Measurements from ENCODE around the gene NSMF. TPM values are rescaled to one million over a fixed set of nuclear protein-coding genes. Genes with fewer than 3 reads are reported as not detected.

Gene NSMF
- total RNA-seq, 1 experiment from 2014 or later, result 36.4 TPM

- H3K9me2 ChIP-seq (replicated peaks; ENCODE audit: insufficient read depth, low read length), result no peaks in the 10 kb centered on the region
- no peak for DNase-seq
- H4K20me1 ChIP-seq (ENCODE audit: insufficient read depth, low read depth, low read length), result no peaks in the 10 kb centered on the region
- no peak overlapping the region for H2AFZ ChIP-seq (ENCODE audit: low read length)
- no peaks in the 10 kb centered on the region for H3K79me2 ChIP-seq (ENCODE audit: low read length)
- no peaks in the 10 kb centered on the region; the same call in 1 of the 2 replicates for H3K9me3 ChIP-seq (ENCODE audit: low read length)
- H3K27ac ChIP-seq (ENCODE audit: low read length), result no peak overlapping the region
- H3K4me1 ChIP-seq (ENCODE audit: low read length), result no peaks in the 10 kb centered on the region
- no peaks in the 10 kb centered on the region for H3K36me3 ChIP-seq (ENCODE audit: insufficient read depth, low read length)
- no peaks in the 10 kb centered on the region for H3K27me3 ChIP-seq (ENCODE audit: low read length)
- H3K4me2 ChIP-seq (ENCODE audit: low read depth, low read length, poor library complexity, severe bottlenecking), result no peak overlapping the region
- no peak overlapping the region for H3K4me3 ChIP-seq (ENCODE audit: low read length)
- no peak overlapping the region for H3K9ac ChIP-seq (ENCODE audit: low read length)
These were observed 35.0 kb upstream of the NSMF start for GRCh38 chr9:137494104-137494544.

DNA sequence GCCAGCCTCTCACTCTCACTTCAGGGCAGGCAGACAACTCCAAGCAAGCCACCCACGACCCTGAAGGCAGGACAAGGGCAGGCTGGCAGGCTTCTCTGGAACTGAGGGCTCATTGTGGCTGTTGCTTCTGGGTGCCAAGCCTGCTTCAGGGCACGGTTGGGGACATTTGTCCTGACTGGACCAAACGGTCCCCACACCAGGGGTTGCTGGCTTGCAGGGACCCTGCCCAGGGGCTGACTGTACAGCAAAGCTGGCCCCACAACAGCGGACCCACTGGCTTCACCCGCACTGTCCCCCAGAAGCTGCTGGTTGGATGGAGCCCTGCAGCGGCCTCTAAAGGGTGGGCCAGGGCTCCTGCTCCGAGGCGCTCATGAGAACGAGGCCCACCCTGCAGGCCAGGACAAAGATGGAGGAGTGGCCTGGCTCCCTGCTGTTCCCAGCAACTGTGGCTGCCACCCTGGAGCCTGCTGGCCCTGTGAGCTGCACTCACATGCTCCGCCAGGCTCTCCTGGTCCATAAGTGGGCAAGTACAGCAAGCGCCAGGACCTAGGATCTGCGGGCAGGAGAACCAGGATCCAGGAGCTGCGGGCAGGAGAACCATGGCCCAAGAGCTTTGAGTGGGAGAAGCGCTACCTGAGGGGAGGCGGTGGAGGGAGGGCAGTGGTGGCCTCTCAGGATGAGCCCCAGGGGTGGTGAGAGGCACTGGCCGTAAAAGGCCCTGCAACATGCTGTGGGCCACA lies 34.4 kb upstream of the NSMF start:
- H3K9me2 ChIP-seq (replicated peaks; ENCODE audit: insufficient read depth, low read length), result no peaks in the 10 kb centered on the region
- no peak overlapping the region for H3K27ac ChIP-seq (ENCODE audit: low read length)
- H3K36me3 ChIP-seq (ENCODE audit: insufficient read depth, low read length), result no peaks in the 10 kb centered on the region
- no peaks in the 10 kb centered on the region for H3K27me3 ChIP-seq (ENCODE audit: low read length)
- no peak overlapping the region for H3K9ac ChIP-seq (ENCODE audit: low read length)
- no peaks in the 10 kb centered on the region for H3K79me2 ChIP-seq (ENCODE audit: low read length)
- H3K4me1 ChIP-seq (ENCODE audit: low read length), result no peaks in the 10 kb centered on the region
- H3K9me3 ChIP-seq (ENCODE audit: low read length), result no peaks in the 10 kb centered on the region; the same call in 1 of the 2 replicates
- no peak overlapping the region for H3K4me2 ChIP-seq (ENCODE audit: low read depth, low read length, poor library complexity, severe bottlenecking)
- H2AFZ ChIP-seq (ENCODE audit: low read length), result no peak overlapping the region
- no peaks in the 10 kb centered on the region for H4K20me1 ChIP-seq (ENCODE audit: insufficient read depth, low read depth, low read length)
- H3K4me3 ChIP-seq (ENCODE audit: low read length), result no peak overlapping the region
- no peak for DNase-seq

GRCh38 chr9:137492464-137493363 lies 33.6 kb upstream of the NSMF start:
- Histone ChIP-seq H3K79me2 (ENCODE audit: low read length) (no peaks in the 10 kb centered on the region), H4K20me1 (ENCODE audit: insufficient read depth, low read depth, low read length) (no peaks in the 10 kb centered on the region), H3K36me3 (ENCODE audit: insufficient read depth, low read length) (no peaks in the 10 kb centered on the region), H3K27me3 (ENCODE audit: low read length) (no peaks in the 10 kb centered on the region), H3K4me1 (ENCODE audit: low read length) (no peaks in the 10 kb centered on the region), H3K9ac (ENCODE audit: low read length) (no peak overlapping the region), H3K4me3 (ENCODE audit: low read length) (no peak overlapping the region), H3K9me2 (replicated peaks; ENCODE audit: insufficient read depth, low read length) (no peaks in the 10 kb centered on the region), H3K9me3 (ENCODE audit: low read length) (no peaks in the 10 kb centered on the region; the same call in 1 of the 2 replicates), H3K4me2 (ENCODE audit: low read depth, low read length, poor library complexity, severe bottlenecking) (no peak overlapping the region), H3K27ac (ENCODE audit: low read length) (no peak overlapping the region), H2AFZ (ENCODE audit: low read length) (no peak overlapping the region)
- peak; percentile 95 for DNase-seq

DNA sequence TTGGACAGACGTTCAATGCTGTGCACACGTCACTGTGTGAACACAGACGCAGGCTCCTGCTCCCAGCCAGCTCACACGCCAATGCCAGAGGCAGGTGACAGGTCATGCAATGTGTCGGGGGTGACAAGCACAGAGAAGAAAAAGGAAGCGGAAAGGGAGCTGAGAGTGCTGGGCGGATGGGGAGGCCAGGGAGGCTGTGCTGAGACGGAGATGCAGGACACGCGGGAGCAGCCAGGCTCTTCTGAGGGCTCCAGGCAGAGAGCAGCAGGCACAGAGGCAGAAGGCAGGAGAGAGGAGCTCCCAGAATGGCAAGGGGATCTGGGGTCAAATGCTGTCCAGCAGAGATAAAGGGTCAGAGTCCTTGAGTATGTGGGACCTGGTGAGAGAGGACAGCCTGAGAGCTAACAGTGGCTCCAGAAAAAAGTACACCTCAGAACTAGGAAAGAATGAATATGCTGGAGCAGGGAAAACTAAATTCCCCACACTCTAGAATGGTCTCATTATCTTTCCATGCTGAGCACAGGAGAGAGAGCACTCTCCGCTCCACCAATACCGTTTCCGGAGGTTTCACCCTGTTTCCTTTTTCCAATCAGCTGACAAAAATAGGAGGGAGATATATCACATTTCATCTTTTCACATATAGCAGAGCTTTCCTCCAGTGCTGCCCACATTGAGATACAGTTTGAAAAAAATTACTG lies 32.8 kb upstream of the NSMF start:
- Histone ChIP-seq H2AFZ (ENCODE audit: low read length) (no peak overlapping the region), H3K4me1 (ENCODE audit: low read length) (no peaks in the 10 kb centered on the region), H3K79me2 (ENCODE audit: low read length) (no peaks in the 10 kb centered on the region), H3K27ac (ENCODE audit: low read length) (no peak overlapping the region), H3K36me3 (ENCODE audit: insufficient read depth, low read length) (no peaks in the 10 kb centered on the region), H3K9me3 (ENCODE audit: low read length) (no peaks in the 10 kb centered on the region; the same call in 1 of the 2 replicates), H4K20me1 (ENCODE audit: insufficient read depth, low read depth, low read length) (no peaks in the 10 kb centered on the region), H3K9ac (ENCODE audit: low read length) (no peak overlapping the region), H3K4me2 (ENCODE audit: low read depth, low read length, poor library complexity, severe bottlenecking) (no peak overlapping the region), H3K9me2 (replicated peaks; ENCODE audit: insufficient read depth, low read length) (no peaks in the 10 kb centered on the region), H3K27me3 (ENCODE audit: low read length) (no peaks in the 10 kb centered on the region), H3K4me3 (ENCODE audit: low read length) (no peak overlapping the region)
- DNase-seq, result no peak

DNA sequence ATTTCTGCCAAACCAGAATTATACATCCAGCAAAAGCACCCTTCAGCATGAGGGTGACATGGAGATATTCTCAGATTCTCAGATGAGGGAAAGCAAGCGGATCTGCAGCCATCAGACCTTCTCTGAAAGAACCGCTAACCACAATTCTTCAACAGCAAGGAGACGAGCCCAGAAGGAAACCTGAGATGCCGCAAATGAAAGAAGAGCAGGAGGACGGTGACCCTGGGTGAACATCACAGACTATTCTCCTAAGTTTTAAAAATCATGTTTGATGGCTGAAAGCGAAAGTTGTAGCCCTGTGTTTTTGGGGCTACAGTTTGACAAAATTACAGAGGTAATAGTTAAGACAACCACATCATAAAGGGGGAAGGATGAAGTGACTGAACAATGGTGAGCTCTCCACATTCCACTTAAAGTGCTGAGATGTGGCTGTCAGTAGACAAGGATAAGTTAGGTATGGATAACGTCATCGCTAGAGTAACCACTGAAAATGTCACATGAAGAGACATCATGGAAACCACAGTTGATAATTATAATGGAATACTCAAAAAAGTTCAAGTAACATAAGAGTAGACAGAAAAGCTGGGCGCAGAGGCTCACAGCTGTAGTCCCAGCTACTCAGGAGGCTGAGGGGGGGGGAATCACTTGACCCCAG lies 31.5 kb upstream of the NSMF start:
- Histone ChIP-seq H3K4me2 (ENCODE audit: low read depth, low read length, poor library complexity, severe bottlenecking) (no peak overlapping the region), H3K4me1 (ENCODE audit: low read length) (no peaks in the 10 kb centered on the region), H3K9me2 (replicated peaks; ENCODE audit: insufficient read depth, low read length) (no peaks in the 10 kb centered on the region), H3K27ac (ENCODE audit: low read length) (no peak overlapping the region), H3K9ac (ENCODE audit: low read length) (no peak overlapping the region), H3K9me3 (ENCODE audit: low read length) (no peaks in the 10 kb centered on the region; the same call in 1 of the 2 replicates), H3K4me3 (ENCODE audit: low read length) (no peak overlapping the region), H3K79me2 (ENCODE audit: low read length) (no peaks in the 10 kb centered on the region), H4K20me1 (ENCODE audit: insufficient read depth, low read depth, low read length) (no peaks in the 10 kb centered on the region), H3K27me3 (ENCODE audit: low read length) (no peaks in the 10 kb centered on the region), H2AFZ (ENCODE audit: low read length) (no peak overlapping the region), H3K36me3 (ENCODE audit: insufficient read depth, low read length) (no peaks in the 10 kb centered on the region)
- DNase-seq, result no peak

- H3K9me3 ChIP-seq (ENCODE audit: low read length), result no peaks in the 10 kb centered on the region; the same call in 1 of the 2 replicates
- H2AFZ ChIP-seq (ENCODE audit: low read length), result no peak overlapping the region
- DNase-seq, result no peak
- H3K27ac ChIP-seq (ENCODE audit: low read length), result no peak overlapping the region
- no peaks in the 10 kb centered on the region for H3K79me2 ChIP-seq (ENCODE audit: low read length)
- no peak overlapping the region for H3K9ac ChIP-seq (ENCODE audit: low read length)
- H3K9me2 ChIP-seq (replicated peaks; ENCODE audit: insufficient read depth, low read length), result no peaks in the 10 kb centered on the region
- no peak overlapping the region for H3K4me3 ChIP-seq (ENCODE audit: low read length)
- no peak overlapping the region for H3K4me2 ChIP-seq (ENCODE audit: low read depth, low read length, poor library complexity, severe bottlenecking)
- H3K4me1 ChIP-seq (ENCODE audit: low read length), result no peaks in the 10 kb centered on the region
- no peaks in the 10 kb centered on the region for H3K27me3 ChIP-seq (ENCODE audit: low read length)
- H3K36me3 ChIP-seq (ENCODE audit: insufficient read depth, low read length), result no peaks in the 10 kb centered on the region
- H4K20me1 ChIP-seq (ENCODE audit: insufficient read depth, low read depth, low read length), result no peaks in the 10 kb centered on the region
These were observed 29.8 kb upstream of the NSMF start for GRCh38 chr9:137488906-137489305.

- H4K20me1 ChIP-seq (ENCODE audit: insufficient read depth, low read depth, low read length), result no peaks in the 10 kb centered on the region
- no peak overlapping the region for H3K4me2 ChIP-seq (ENCODE audit: low read depth, low read length, poor library complexity, severe bottlenecking)
- H3K9me2 ChIP-seq (replicated peaks; ENCODE audit: insufficient read depth, low read length), result no peaks in the 10 kb centered on the region
- no peaks in the 10 kb centered on the region for H3K79me2 ChIP-seq (ENCODE audit: low read length)
- H3K9me3 ChIP-seq (ENCODE audit: low read length), result no peaks in the 10 kb centered on the region; the same call in 1 of the 2 replicates
- H3K9ac ChIP-seq (ENCODE audit: low read length), result no peak overlapping the region
- no peak overlapping the region for H2AFZ ChIP-seq (ENCODE audit: low read length)
- H3K4me3 ChIP-seq (ENCODE audit: low read length), result no peak overlapping the region
- no peak overlapping the region for H3K27ac ChIP-seq (ENCODE audit: low read length)
- no peaks in the 10 kb centered on the region for H3K4me1 ChIP-seq (ENCODE audit: low read length)
- no peaks in the 10 kb centered on the region for H3K27me3 ChIP-seq (ENCODE audit: low read length)
- no peaks in the 10 kb centered on the region for H3K36me3 ChIP-seq (ENCODE audit: insufficient read depth, low read length)
- no peak for DNase-seq
These were observed 29.2 kb upstream of the NSMF start for GRCh38 chr9:137488327-137488653.

All from Karpas-422 (cell line).